ENCODE measurements around the gene KCNRG.
"Not testable (repeated sequence)": the region's sequence is repeated elsewhere in the genome, so short reads cannot be mapped to it uniquely, and the experiment has no call there.

KCNRG gene, protein sequence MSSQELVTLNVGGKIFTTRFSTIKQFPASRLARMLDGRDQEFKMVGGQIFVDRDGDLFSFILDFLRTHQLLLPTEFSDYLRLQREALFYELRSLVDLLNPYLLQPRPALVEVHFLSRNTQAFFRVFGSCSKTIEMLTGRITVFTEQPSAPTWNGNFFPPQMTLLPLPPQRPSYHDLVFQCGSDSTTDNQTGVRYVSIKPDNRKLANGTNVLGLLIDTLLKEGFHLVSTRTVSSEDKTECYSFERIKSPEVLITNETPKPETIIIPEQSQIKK

DNA sequence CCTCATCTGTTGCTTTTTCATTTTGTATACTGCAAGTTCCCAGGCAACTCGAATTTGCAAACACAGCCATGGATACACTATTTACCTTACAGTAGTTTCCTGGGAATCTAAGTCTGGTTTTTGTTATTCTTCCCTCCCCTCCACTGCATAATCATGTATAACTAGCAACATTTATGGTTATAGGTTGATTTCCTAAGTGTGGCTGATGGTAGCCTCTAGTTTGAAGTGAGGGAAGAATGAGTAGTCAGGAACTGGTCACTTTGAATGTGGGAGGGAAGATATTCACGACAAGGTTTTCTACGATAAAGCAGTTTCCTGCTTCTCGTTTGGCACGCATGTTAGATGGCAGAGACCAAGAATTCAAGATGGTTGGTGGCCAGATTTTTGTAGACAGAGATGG lies at the start of gene KCNRG:
TSS of gene KCNRG (plus strand) at position 187 of the 400 bp plus-strand sequence. CDS start at position 237, 50 bp downstream.
- no peak for DNase-seq

DNA sequence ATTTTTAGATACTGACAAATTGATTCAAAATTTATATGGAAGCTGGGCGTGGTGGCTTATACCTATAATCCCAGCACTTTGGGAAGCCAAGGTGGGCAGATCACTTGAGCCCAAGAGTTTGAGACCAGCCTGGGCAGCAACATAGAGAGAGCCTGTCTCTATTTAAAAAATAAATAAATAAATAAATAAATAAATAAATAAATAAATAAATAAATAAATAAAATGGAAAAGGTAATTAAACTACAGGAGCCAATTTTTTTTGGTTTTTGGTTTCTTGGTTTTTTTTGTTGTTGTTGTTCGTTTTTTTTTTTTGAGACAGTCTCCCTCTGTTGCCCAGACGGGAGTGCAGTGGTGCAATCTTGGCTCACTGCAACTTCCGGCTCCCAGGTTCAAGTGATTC lies 47.8 kb upstream of the KCNRG start:
- no peak for DNase-seq

DNA sequence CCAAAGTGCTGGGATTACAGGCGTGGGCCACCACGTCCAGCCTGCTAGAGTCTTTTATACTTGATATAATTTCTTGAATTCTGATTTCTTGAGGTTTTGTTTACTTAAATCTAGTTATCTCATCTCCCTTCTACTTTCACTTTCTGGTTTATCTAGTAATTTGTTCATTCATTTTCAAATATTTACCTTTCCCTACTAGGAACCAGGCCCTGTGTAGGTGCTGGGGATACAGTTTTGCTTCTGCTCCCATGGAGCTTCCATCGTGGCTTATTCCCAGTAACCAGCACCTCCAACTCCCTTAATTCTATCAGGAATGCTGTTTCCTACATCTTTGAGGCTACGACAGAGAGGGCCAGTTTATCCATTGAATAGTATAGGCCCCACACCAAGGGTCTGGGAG lies 42.5 kb upstream of the KCNRG start:
- DNase-seq: no peak

DNA sequence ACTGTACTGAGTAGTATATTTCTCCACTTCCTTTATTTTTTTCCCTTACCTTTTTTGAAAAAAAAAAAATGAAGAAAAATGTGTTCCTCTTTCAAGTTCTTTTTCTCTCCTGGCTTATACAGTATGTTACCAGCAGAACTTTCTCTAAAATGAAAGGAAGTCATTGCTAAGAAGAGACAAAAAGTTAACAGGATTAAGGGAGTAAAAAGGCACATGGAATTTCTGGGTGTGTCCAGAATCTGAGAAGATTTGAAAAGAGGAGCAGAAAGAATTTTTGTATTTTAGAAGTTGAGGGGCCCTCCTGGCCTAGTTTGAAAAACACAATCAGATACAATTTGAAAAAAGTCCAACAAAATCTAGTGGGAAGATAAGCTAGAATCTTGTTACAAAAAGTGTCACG lies 39.4 kb upstream of the KCNRG start:
- DNase-seq: no peak

DNA sequence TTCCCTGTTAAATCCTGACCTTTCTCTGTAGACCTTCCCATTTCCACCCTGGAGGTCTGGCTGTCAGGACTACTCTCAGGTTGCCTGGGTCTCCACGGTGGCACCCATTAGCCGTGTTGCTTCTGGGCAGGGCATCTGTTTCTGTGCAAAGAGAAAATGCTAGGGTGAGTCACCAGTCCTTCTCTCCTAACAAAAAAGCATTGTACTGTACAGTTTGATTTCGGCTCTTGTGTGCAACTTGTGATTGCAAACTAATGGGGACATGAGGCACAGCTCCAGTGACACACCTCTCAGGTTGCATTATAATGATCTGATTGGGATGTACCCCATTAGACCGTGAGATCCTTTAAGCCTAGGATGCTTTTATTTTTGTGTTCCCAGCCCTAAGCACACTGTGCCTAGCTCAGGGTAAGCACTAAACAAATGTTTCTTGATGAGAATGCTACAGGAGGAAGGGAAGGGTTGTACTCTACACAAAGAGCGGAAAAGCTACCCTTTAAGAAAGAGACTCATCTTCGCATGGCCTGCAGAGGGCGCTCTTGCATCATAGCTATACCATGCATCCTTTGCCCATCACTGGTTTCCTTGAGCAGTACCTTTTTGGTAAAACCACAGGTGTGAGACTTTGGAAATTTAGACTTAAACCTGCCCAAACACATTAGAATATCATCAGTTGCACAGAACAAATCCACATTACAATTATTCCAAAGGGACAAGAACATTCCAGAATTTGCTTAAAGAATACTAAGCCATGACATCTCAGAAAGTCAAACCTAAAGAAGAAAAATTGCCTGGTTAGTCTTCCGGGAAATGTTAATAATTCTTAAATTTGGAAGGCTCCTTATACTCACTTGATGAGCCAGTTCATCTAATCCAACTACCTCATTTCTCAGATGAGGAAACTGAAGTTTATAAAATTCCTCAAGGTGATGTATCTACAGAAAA lies 38.7 kb upstream of the KCNRG start:
- peak; percentile 73 for DNase-seq

DNA sequence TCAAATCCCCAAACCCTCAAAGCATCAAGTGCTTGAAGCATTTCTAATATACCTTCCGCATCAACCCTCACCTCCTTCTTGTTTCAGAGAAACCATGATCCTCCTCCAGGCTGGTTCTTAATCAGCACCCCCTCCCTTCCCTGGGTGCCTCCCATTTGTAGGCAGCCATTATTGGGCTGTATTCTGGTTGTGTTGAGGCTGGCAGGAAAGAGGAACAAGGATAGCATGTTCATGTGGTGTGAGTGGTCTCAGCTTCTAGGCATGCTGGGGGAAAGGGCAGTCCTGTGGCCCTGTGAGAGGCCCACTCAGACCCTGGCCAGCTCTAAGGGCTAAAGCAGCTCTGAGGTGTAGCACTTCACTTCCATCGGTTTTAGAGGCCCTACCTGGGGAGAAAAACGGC lies 37.3 kb upstream of the KCNRG start:
- no peak for DNase-seq

DNA sequence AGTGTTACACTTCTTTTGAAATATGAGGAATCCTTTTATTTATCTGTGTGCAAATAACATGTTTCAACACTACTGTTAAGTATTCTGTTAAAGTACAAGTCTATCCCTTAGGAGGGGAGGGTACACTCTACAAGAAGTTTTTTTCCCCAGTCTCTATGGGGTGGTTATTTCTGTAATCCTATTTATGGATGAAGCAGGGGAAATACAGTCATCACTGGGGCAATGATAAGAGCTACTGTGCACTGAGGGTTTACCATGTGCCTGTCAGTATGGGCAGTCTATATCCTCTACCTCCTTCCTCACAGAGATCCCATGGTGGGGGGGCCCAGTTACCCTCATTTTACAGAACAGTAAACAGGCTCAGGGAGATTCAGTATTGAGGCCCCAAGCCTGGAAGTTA lies 35.0 kb upstream of the KCNRG start:
- DNase-seq: no peak

DNA sequence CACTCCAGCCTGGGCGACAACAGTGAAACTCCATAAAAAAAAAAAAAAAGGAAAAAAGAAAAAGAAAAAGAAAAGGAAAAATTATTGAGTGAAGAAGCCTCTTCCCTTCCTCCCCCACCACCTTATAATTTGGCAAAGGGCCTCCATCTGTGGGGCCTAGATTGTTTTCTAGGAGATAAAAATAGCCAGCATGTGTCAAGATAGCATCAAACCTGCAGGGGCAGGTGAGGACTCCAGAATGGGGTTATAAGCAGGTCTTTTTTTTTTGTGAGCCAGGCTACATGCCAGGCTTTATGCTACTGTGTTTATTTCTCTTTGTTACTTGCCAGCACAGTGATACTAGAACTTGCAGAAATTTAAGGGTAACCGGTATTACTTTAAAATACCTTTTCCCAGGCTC lies 30.1 kb upstream of the KCNRG start:
- peak; percentile 75 for DNase-seq

DNA sequence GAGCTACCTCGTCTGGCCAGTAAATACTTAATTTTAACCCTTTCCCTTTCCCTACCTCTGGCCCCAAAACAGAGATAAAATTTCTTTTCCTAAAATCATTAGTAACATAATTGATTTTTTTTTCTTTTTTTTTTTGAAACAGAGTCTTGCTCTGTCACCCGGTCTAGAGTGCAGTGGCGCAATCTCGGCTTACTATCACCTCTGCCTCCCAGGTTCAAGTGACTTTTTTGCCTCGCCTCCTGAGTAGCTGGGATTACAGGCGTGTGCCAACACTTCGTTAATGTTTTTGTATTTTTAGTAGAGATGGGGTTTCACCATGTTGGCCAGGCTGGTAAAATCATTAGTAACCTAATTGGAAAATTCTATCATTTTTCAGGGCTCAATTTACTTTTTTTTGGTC lies 28.8 kb upstream of the KCNRG start:
- DNase-seq: no peak

DNA sequence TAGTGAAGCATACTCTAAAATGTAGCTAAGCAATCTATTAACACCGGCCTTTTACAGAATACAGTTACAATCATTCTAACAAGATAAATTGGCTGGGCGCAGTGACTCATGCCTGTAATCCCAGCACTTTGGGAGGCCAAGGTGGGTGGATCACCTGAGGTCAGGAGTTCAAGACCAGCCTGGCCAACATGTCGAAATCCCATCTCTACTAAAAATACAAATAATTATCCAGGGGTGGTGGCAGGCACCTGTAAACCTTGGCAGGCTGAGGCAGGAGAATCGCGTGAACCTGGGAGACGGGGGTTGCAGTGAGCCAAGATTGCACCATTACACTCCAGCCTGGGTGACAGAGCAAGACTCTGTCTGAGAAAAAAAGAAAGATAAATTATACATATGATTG lies 24.6 kb upstream of the KCNRG start:
- DNase-seq: not testable (repeated sequence)

DNA sequence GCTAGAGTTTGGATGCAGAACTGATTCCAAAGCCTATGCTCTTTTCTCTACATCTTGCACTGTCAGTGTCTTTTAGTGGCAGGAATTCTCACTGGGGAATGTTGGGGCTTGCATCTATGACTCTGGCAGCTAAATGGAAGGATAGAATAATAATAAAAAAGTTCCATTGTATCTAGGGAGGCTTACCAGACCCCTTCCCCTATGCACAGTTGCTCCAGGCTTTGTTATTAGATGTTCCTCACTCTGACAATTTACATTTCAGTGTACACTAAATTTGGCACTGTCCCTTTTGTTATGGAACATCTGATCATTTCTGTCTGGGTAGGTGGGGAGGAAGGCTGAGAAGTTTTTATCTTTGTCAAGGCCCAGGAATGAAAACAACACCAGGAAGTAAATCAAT lies 22.1 kb upstream of the KCNRG start:
- DNase-seq: no peak

DNA sequence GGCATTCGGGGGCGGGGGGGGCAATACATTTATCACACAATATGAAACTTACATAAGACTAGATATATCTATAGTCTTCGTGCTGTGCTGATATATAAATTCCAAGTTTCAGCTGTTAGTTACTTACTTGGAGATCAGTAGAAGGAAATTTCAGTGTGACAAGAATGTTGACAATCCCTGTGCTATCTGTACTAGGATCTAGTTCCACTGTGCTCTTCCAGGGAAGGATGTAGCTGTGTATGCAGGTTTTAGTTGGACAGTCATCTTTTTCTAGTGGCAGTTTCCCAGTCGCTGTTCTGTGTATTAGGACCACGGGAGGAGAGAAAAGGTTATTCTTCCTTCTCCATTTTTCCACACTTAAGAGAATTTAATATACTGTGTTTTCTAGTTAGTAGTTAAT lies 21.6 kb upstream of the KCNRG start:
- DNase-seq: no peak

DNA sequence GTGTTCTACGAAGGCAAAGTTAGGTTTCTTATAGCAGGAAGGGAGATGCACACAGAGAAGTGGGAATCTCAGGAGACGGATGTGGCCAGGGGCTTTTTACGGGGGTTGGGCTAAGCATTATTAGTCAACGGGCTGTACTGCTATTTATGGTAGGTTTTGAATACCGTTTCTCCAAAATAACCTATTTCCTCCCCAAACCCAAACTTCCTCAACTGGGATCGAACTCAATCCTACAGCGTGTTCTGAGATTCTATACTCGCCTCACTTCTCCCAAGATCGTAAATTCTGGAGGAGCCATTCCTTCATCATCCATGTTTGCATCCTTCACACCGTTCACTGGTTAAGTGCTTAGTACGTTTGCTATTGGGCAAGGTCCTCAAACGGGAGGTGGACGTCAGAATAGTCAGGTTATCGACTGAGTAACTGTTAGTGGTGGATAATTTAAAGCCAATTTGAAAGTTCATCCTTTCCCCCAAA lies 19.6 kb upstream of the KCNRG start:
- DNase-seq: no peak

DNA sequence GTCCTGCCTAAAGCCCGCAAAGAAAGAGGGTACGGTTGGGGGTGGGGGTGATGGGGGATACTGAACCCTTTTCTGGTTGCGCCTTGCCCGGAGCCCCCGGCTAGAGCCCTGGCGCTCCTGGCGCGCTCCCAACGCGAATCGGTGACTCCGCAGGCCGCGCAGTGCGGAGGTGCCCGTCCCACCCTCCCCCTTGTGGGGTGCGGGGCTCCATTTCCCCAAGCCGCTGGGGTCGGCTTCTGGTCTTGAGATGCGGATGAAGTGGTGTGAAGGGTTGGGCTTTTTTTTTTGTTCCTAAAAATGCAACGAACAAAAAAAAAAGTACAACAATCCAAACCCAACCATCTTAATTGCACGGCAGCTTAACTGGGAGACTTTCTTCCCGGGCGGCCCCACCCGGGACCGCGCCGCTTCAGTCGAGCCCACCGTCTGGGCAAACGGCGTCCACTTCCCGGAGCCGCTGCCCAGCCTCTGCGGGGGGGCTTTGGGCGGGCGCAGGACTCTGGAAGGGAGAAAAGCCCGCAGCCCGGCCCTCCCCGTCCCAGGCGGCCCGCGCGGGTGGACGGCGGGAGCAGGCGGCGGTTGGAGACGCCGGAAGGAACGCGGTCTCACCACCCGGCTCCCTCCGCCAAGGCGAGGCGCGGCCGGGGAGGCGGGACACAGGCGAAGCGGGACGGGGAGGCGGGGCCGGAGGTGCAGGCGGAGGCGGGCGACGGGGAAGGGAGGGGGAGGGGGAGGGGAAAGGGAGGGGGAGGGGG lies 18.9 kb upstream of the KCNRG start:
- peak; percentile 91 for DNase-seq

DNA sequence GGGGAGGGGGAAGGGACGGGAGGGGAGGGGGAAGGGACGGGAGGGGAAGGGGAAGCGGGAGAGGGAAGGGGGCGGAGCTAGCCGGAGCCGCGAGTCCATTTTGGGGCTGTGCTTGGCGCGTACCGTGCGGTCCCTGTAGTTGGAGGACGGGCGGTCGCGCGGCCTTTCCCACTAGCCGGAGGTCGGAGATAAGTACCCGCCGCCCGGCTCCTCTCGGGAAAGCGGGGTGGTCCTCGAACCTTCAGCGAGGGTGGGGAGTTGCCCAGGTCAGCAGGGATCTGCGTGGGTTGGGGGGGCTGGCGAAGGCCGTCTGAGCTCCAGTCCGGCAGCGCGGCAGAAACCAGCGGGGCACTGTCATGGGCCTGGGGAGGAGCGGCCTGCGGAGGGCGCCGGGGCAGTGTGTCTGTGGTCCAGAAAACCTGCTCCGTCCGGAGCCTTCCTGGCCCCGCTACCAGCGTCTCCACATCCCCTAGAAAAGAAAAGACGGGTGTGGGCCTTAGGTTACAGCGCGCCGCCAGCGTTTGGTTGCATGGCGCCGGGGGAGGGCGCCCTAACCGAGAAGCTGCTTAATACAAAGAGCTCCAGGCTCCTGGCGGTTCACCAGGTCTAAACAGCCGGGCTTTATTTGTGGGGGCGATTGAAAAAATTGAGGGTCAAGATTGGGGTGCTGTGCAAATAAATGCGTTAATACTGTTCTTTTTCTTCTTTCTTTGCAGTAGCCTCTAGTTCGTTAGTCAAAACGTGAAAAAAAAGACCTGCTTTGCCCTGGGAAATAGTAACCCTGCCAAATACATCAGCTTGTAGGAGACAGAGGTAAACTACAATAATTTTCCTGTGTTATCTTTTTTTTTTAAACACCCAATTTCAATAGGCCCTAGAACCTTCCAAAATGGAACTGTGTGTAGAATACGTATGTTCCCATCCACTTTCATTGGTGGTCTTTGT lies 18.0 kb upstream of the KCNRG start, which contains the start of gene TRIM13:
TSS of gene TRIM13 (plus strand) at position 92 of the 945 bp plus-strand sequence. CDS start 14,899 bp downstream, outside the sequence.
- peak; percentile 88 for DNase-seq

DNA sequence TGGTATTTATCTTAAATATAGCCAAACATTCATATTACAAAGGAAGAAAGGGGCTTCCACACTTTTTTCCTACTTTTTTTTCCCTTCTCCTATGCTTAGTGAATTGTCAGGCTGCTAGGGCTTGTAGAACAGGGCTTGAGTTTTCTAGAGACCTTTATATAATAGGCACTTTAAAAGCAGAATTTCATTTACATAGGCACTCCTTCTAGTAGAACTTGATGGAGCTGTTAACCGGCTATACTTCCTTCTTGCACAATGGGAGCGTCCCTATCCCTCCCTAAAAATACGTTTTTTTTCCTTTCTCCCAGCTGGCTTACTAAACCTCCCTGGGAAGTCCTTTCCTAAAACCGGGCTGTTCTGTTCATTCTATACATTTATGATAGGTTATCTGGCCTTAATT lies 17.3 kb upstream of the KCNRG start:
- DNase-seq: no peak

DNA sequence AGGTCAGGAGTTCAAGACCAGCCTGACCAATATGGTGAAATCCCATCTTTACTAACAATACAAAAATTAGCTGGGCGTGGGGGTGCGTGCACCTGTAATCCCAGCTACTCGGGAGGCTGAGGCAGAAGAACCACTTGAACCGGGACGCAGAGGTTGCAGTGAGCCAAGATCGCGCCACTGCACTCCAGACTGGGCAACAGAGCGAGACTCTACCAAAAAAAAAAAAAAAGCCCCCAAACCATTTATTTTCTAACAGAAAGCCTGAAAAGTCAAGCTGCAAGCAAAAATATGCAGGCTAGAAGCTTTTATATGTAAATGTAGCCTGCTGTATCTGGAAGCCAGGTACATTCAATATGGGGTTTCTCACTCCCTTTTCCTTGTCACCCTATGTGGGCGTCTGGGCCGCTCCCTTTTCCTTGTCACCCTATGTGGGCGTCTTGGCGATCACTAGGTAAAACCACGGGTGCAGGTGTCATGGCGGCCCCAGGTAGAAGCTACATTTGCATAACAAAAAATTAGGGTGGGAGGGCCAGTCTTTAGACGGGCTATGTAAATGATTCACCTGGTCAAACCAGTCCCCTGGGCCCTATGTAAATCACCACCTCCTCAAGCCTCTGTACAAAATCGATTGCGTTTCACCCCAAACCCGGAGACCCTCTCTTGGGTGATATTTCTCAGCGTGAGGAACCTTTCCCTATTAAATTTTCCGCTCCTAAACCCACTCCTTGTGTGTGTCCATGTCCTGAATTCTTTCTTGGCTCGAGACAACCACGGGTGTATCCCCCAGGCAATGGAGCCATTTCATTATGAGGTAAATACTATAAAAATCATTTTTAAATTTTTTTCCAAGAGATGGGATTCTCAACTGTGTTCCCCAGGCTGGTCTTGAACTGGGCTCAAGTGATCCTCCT lies 16.3 kb upstream of the KCNRG start:
- no peak for DNase-seq

DNA sequence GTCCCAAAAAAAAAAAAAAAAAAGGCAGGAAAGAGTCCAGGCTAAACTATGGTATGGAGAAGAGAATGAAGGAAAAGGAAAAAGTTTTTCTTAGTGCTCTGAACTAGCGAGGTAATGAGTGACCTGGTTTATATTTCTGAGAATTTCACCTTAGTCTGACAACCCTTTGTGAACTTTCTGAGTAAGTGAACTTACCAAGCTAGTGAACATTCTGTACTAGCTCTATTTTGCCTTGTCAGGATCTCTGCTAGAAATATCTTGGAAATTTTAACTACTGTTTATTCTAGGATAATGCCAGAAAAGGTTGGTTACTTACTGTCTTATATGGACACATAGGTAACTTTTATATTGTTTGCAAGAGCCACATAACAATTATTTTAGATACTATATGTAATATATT lies 14.0 kb upstream of the KCNRG start:
- DNase-seq: no peak

DNA sequence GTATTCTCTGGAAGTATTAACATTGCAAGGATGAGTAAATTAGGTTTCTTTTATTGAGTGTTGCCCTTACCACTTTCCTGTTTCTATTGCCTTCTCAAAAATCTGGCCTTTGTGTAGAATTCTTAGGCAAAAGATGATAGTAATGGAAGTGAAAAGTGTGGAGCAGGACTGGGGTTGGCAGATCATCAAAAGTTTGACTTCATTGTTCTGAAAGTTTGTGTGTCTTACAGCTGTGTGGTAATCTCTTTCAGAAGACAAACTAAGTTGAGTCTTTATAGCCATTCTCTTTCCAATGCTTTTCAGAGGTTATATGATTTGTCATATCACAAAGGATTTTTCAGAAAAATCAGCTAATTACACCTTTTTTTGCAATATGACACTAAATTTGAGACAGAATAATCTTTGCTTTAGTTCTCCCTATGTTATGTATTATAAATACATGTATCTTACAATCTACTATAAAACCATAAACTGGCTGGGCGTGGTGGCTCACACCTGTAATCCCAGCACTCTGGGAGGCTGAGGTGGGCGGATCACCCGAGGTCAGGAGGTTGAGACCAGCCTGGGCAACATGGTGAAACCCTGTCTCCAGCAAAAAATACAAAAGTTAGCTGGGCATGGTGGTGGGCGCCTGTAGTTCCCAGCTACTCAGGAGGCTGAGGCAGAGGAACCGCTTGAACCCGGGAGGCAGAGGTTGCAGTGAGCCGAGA lies 8.7 kb upstream of the KCNRG start:
- DNase-seq: no peak

DNA sequence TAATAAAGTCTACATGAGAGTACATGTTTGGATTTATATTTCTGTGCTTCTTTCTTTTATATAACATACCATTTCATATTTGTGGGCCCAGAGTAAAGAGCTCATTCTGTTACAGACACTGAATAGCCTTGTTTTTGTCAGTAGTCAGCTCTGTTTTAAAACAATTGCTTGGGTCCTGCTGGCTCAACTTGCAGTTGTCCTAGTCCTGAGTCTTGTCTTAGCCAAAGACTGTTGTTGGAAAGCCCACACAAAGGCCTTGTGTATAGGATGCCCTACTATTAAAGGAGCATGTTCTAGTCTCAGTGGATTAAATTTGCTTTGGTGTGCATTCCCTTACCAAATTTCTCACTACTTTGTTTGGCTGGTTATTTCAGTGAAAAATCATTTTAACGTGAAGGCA lies 3.8 kb upstream of the KCNRG start:
- no peak for DNase-seq
